GM19351 (cell line): ENCODE measurements around the gene THEM5.
"Not testable (repeated sequence)": the region's sequence is repeated elsewhere in the genome, so short reads cannot be mapped to it uniquely, and the experiment has no call there.

ENCODE experiments used
- ATAC-seq: cut with Tn5 transposase; IDR thresholded peaks from one replicate; pipeline ENCODE4 v1.9.1; 2021; ENCODE audit warnings: mild to moderate bottlenecking, moderate library complexity; ENCODE audit not compliant: unreplicated experiment

Gene THEM5

DNA sequence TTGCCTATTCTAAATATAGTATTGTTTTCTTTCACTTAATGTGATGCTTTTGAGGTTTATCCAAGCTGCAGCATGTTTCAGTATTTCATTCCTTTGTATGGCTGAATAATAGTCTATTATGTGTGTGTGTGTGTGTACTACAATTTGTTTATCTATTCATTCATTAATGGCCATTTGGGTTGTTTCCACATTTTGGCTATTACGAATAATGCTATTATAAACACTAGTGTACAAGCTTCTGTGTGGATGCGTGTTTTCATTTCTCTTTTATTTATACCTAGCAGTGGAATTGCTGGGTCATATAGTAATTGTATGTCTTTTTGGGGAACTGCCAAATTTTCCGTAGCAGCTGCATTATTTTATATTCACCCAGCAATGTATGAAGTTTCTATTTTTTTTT is 15.0 kb upstream of the THEM5 start:
- ATAC-seq, result no peak

DNA sequence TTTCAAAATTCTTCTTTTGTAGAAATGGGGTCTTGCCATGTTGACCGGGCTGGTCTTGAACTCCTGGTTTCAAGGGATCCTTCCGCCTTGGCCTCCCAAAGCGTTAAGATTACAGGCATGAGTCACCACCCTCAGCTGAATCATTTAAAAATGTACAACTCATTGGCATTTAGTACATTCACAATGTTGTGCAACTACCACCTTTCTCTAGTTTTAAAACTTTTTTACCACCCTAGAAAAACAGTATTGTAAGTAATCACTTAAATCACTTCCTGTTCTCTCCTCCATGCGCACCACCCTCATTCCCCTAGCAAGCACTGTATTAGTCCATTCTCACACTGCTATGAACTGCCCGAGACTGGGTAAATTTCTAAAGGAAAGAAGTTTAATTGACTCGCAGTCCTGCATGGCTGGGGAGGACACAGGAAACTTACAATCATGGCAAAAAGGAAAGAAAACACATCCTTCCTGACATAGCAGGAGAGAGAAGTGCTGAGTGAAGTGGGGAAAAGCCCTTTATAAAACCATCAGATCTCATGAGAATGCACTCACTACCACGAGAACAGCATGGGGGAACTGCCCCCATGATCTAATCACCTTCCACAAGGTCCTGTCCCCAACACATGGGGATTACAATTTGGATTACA is 14.4 kb upstream of the THEM5 start:
- no peak for ATAC-seq

DNA sequence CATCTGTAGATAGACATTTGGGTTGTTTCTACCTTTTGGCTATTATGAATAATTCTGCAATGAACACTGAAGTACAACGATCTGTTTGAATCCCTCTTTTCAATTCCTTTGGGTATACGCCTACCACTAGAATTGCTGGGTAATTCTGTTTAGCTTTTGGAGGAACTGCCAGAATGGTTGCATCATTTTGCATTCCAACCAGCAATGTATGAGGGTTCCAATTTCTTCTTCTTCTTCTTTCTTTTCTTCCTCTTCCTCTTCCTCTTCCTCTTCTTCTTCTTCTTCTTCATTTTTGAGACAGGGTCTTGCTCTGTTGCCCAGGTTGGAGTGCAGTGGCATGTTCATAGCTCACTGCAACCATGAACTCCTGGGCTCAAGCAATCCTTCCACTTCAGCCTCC is 13.8 kb upstream of the THEM5 start:
- ATAC-seq, result no peak

GRCh38 chr1:151864411-151864810 is 10.9 kb upstream of the THEM5 start:
- no peak for ATAC-seq

- no peak for ATAC-seq
These were observed 9.1 kb upstream of the THEM5 start for GRCh38 chr1:151862604-151863003.

DNA sequence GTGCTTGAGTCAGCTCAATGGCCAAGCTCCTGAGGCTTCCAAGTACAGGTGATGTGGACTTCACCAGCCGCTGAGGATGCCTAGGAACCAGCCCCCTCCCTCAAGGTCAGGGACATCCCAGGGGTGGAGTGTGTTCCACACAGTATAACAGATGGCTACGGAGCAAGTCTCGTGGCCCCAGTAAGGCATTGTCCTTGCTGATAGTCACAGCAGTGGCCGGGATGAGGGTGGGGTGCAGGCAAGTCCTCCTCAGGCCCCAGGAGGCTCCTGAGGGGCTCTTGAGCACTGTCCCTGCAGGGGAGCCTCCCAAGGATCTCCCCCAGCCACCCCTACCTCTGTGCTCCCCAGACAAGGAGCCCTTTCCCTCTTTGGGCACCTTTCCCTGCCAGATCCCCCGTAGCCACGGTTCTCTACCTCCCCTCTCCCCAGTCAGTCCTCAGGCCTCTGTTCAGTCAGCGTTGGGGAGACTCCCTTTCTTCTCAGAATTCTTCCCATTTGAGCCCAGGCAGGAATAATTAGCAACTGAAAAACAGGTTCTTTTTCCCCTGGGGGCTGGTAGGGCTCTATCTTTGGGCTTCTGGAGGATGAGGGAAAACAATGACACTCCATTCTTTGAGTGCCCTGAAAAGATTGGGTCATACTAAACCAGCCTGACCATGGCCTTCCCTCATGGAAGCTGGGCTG is 7.1 kb upstream of the THEM5 start:
- no peak for ATAC-seq

GRCh38 chr1:151859891-151860293 is 6.4 kb upstream of the THEM5 start:
- no peak for ATAC-seq

- no peak for ATAC-seq
These were observed 5.6 kb upstream of the THEM5 start for GRCh38 chr1:151858886-151859665.

DNA sequence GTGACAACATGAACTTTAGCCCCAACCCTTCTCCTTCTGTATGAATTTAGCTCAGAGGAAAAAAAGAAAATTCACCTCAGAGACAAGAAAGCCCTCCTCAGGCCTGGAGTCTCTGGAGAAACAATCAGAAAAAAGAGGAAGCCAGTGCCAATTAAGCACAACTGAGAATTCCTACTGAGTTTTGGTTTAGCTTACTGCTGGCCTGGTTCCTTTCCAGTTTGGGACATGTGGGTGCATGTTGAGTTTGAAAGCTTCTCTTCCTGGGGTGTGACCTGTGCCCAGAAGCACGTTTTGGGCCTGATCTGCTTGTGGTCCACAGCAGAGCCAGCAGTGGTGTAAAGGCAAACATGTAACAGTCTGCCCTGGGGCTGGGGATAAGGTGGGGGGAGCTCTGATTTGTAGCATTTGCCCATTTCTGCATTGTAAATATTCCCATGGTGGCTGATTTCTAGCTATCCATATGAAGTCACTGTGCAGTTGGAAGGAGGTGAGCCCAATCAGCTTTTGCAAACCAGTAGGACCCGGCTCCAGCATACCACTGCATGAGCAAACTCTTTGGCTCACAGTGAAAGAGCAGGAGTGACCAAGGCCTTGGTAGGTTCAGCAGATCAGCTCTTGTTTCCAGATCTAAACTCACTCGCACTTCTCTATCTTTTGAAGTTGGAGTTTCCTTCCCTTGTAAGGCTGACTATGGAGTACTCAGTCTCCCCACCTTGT is 4.7 kb upstream of the THEM5 start:
- ATAC-seq, result no peak

- no peak for ATAC-seq
These were observed 2.4 kb upstream of the THEM5 start for GRCh38 chr1:151855933-151856332.

GRCh38 chr1:151855516-151855915 is 2.0 kb upstream of the THEM5 start:
- not testable (repeated sequence) for ATAC-seq

GRCh38 chr1:151854658-151855057 is 1.1 kb upstream of the THEM5 start:
- ATAC-seq, result no peak

DNA sequence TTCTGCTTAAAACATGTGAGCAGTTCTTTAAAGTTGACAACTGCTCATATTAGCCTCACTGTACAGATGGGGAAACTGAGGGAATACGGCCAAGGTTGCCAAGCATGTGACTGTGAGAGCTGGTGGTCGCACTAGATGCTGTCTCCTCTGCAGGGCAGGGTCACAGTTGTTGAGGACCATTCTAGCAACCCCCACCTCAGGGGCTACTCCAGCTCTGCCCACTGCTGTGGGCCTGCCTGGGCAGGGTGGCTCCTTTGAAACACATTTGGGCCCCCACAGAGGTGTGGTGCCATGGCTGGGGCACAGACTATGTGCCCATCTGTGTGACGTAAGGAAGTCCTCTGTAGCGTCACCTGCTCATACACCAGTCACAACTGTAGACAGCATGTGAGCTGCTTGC is 779 bp downstream of the THEM5 start:
- no peak for ATAC-seq

DNA sequence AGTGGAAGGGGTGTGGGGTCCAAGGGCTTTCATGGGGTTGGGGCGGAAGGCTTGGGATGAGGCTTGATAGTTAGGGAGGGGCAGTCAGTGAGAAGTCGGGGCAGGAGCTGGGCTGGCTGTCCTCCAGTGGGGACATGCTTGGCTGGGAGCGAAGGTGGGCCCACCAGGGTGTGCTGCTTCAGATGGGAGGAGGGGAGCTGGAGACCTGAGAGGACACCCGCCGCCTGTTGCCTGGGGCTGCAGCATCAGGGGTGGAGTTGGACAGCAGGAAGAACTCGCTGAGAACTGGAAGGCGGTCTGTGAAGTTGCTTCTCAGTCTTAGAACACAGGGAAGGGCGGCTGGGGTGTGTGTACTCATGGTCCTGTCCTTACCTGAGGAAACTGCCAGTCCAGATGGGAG is 1.6 kb downstream of the THEM5 start:
- no peak for ATAC-seq

DNA sequence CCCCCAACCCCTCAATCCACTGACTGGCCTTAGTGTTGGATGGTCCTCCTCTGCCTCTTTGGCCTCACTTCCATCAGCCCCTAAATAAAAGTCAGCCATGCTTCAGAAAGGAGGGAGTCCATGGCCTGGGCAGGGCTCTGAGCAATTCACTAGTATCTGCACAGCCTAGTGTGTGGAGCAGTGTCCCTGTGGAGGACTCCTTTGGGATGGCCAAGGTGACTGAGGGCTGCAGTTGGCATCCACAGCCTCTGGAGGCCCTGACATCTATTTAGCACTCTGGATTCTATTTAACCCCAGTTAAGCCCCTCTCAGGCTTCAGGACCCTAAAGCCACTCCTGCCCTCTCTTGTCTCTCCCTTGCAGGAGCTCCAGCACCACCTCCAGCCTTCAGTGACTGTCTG is 3.6 kb downstream of the THEM5 start:
- no peak for ATAC-seq

DNA sequence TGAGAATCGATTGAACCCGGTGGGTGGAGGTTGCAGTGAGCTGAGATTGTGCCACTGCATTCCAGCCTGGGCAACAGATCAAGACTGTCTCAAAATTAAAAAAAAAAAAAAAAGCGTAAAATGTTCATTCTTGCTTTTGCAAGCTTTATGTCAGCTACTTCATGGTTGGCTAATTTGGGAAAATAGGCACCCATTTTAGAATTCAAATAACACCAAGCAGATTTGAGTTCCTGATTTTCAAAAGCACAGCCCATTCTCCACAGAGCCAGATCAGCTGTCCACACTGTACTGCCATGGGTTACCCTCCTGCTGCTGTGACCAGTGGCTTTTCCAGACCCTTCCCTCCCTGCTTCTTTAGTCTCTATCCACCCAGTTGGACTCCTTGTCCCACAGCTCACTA is 4.4 kb downstream of the THEM5 start:
- ATAC-seq, result no peak

GRCh38 chr1:151847867-151848596 is 5.5 kb downstream of the THEM5 start:
- ATAC-seq, result no peak

GRCh38 chr1:151846686-151847237 is 6.8 kb downstream of the THEM5 start:
- ATAC-seq, result no peak

- no peak for ATAC-seq
These were observed 7.4 kb downstream of the THEM5 start for GRCh38 chr1:151846062-151846568.

DNA sequence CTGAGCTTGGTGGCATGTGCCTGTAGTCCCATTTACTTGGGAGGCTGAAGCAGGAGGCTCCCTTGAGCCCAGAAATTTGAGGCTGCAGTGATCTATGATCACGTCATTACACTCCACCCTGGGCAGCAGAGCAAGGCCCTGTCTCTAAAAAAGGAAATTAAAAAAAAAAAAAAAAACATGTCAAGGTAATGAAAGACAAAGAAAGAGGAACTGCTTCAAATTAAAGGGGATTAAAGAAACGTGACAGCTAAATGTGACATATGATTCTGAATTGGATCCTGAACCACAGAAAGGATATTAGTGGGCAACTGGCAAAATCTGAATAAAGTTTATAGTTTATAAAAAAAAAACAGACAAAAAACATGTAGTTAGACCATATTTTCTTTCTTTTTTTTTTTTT is 10.1 kb downstream of the THEM5 start:
- ATAC-seq, result no peak
